H9 (cell line): ENCODE results near the gene NANOS1. TPM values are rescaled to one million over a fixed set of nuclear protein-coding genes. Genes with fewer than 3 reads are reported as not detected.
A peak's percentile ranks its signal among the peaks of the same experiment; 100 is the strongest.

Experiments
- DNase-seq: peaks from one replicate; pipeline ENCODE4 v3.0.0-alpha.2; 2017
- H2AFZ ChIP-seq: one replicate; pipeline ENCODE4 v1.6.1; 2013; ENCODE audit warnings: mild to moderate bottlenecking, low read length, control low read depth, moderate library complexity
- H2AK5ac ChIP-seq: 2 replicates; pipeline ENCODE4 v1.6.1; 2013; ENCODE audit warnings: low read length, control low read depth, mixed read lengths; ENCODE audit not compliant: insufficient read length
- H2BK120ac ChIP-seq: one replicate; pipeline ENCODE4 v1.6.1; 2013; ENCODE audit warnings: low read depth, mild to moderate bottlenecking, low read length, control low read depth, inconsistent platforms; ENCODE audit not compliant: poor library complexity, severe bottlenecking
- H2BK12ac ChIP-seq: 2 replicates; pipeline ENCODE4 v1.6.1; 2013; ENCODE audit warnings: low read length, control low read depth, mixed read lengths, low read depth; ENCODE audit not compliant: insufficient read length
- H2BK15ac ChIP-seq: 2 replicates; pipeline ENCODE4 v1.6.1; 2013; ENCODE audit warnings: low read depth, low read length, control low read depth
- H2BK20ac ChIP-seq: one replicate; pipeline ENCODE4 v1.6.1; 2013; ENCODE audit warnings: low read depth, mild to moderate bottlenecking, low read length, control low read depth, inconsistent platforms; ENCODE audit not compliant: poor library complexity, severe bottlenecking
- H2BK5ac ChIP-seq: 2 replicates; pipeline ENCODE4 v1.6.1; 2013; ENCODE audit warnings: low read length, control low read depth, mixed read lengths; ENCODE audit not compliant: insufficient read length
- H3K14ac ChIP-seq: 2 replicates; pipeline ENCODE4 v1.6.1; 2013; ENCODE audit warnings: low read length, control low read depth; ENCODE audit not compliant: insufficient read depth
- H3K18ac ChIP-seq: 2 replicates; pipeline ENCODE4 v1.6.1; 2013; ENCODE audit warnings: low read depth, mild to moderate bottlenecking, mixed read lengths, low read length, control low read depth; ENCODE audit not compliant: insufficient read length
- H3K23ac ChIP-seq: 2 replicates; pipeline ENCODE4 v1.6.1; 2013; ENCODE audit warnings: low read length, control low read depth, mixed read lengths, low read depth; ENCODE audit not compliant: insufficient read length
- H3K23me2 ChIP-seq: 2 replicates; pipeline ENCODE4 v1.6.1; 2013; ENCODE audit warnings: low read depth, mild to moderate bottlenecking, mixed read lengths, low read length, control low read depth; ENCODE audit not compliant: insufficient read length, poor library complexity, severe bottlenecking
- H3K27ac ChIP-seq: 2 replicates; pipeline ENCODE4 v1.5.1; 2013; ENCODE audit warnings: low read length, control low read depth, mixed read lengths, low read depth; ENCODE audit not compliant: insufficient read length
- H3K27me3 ChIP-seq: 2 replicates; pipeline ENCODE4 v1.6.1; 2013; ENCODE audit warnings: low read length, control low read depth, inconsistent platforms; ENCODE audit not compliant: insufficient read depth
- H3K4ac ChIP-seq: 2 replicates; pipeline ENCODE4 v1.6.1; 2013; ENCODE audit warnings: low read depth, mild to moderate bottlenecking, control low read depth, inconsistent platforms, low read length, moderate library complexity
- H3K4me1 ChIP-seq: 2 replicates; pipeline ENCODE4 v1.6.1; 2013; ENCODE audit warnings: low read length, control low read depth, inconsistent platforms; ENCODE audit not compliant: insufficient read depth
- H3K4me2 ChIP-seq: 2 replicates; pipeline ENCODE4 v1.6.1; 2013; ENCODE audit warnings: low read length, control low read depth, mixed read lengths; ENCODE audit not compliant: insufficient read length, insufficient read depth
- H3K56ac ChIP-seq: 2 replicates; pipeline ENCODE4 v1.6.1; 2013; ENCODE audit warnings: low read depth, mild to moderate bottlenecking, mixed read lengths, low read length, control low read depth; ENCODE audit not compliant: insufficient read length
- H3K79me1 ChIP-seq: 2 replicates; pipeline ENCODE4 v1.6.1; 2013; ENCODE audit warnings: low read depth, mild to moderate bottlenecking, moderate library complexity, low read length, control low read depth, inconsistent platforms; ENCODE audit not compliant: insufficient read depth, poor library complexity, severe bottlenecking
- H3K79me2 ChIP-seq: 2 replicates; pipeline ENCODE4 v1.6.1; 2013; ENCODE audit warnings: low read length, control low read depth, inconsistent platforms; ENCODE audit not compliant: insufficient read depth
- H3K9ac ChIP-seq: 2 replicates; pipeline ENCODE4 v1.6.1; 2013; ENCODE audit warnings: low read length, control low read depth, mixed read lengths; ENCODE audit not compliant: insufficient read length; ENCODE audit errors: extremely low read depth
- H3K9me3 ChIP-seq: one replicate; pipeline ENCODE4 v1.6.1; 2013; ENCODE audit warnings: low read depth, low read length, inconsistent platforms; ENCODE audit not compliant: control insufficient read depth
- H3T11ph ChIP-seq: one replicate; pipeline ENCODE4 v1.6.1; 2013; ENCODE audit warnings: mild to moderate bottlenecking, low read length, control low read depth, inconsistent platforms
- H4K20me1 ChIP-seq: one replicate; pipeline ENCODE4 v1.6.1; 2013; ENCODE audit not compliant: control insufficient read depth, insufficient read length, insufficient read depth
- H4K5ac ChIP-seq: 2 replicates; pipeline ENCODE4 v1.6.1; 2013; ENCODE audit warnings: low read depth, mild to moderate bottlenecking, mixed read lengths, low read length, control low read depth; ENCODE audit not compliant: insufficient read length
- H4K8ac ChIP-seq: replicated peaks from 2 replicates; pipeline ENCODE4 v1.6.1; 2013; ENCODE audit warnings: low read length, control low read depth, mixed read lengths, low read depth; ENCODE audit not compliant: insufficient read length
- H4K91ac ChIP-seq: 2 replicates; pipeline ENCODE4 v1.6.1; 2013; ENCODE audit warnings: low read depth, mild to moderate bottlenecking, moderate library complexity, mixed read lengths, low read length, control low read depth; ENCODE audit not compliant: insufficient read length
- H3K27ac Mint-ChIP-seq, 3 experiments: 2 replicates in 2 of 3; 3 replicates in 1 of 3; pipeline ENCODE4 v1.8.0; 2020 to 2021; ENCODE audit warnings: mixed read lengths in 3 of 3, mild to moderate bottlenecking in 1 of 3, moderate library complexity in 1 of 3
- H3K27me3 Mint-ChIP-seq: 2 replicates; pipeline ENCODE4 v1.8.0; 2021; ENCODE audit warnings: low read depth, mild to moderate bottlenecking, moderate library complexity, mixed read lengths
- H3K36me3 Mint-ChIP-seq, 3 experiments: 2 replicates in 2 of 3; 3 replicates in 1 of 3; pipeline ENCODE4 v1.8.0; 2020 to 2021; ENCODE audit warnings: low read depth in 3 of 3, mixed read lengths in 3 of 3; ENCODE audit not compliant: insufficient read depth in 1 of 3
- H3K4me1 Mint-ChIP-seq, 2 experiments: 2 replicates each; pipeline ENCODE4 v1.8.0; 2020; ENCODE audit warnings: mixed read lengths in 2 of 2
- H3K4me3 Mint-ChIP-seq, 2 experiments: 2 replicates in 1 of 2; 3 replicates in 1 of 2; pipeline ENCODE4 v1.8.0; 2020 to 2021; ENCODE audit warnings: mild to moderate bottlenecking in 2 of 2, mixed read lengths in 2 of 2, moderate library complexity in 1 of 2
- H3K9me3 Mint-ChIP-seq, 2 experiments: 2 replicates in 1 of 2; 3 replicates in 1 of 2; pipeline ENCODE4 v1.8.0; 2020; ENCODE audit warnings: mild to moderate bottlenecking in 2 of 2, mixed read lengths in 2 of 2, moderate library complexity in 1 of 2
- CTCF ChIP-seq: fragments of 200-600 bp; sonication (generic); conservative IDR thresholded peaks from 3 replicates; pipeline ENCODE4 v1.8.0; 2021; ENCODE audit warnings: antibody characterized with exemption, mild to moderate bottlenecking
- WGBS: extraction: QIAGEN DNeasy Blood & Tissue Kit; methylation state at CpG from one replicate; pipeline ENCODE4 v1.1.7; 2013; ENCODE audit warnings: missing lambda C conversion rate, low lambda C conversion rate, mixed read lengths; ENCODE audit not compliant: insufficient read length; ENCODE audit errors: extremely low coverage; 5-methylcytosine and 5-hydroxymethylcytosine counted together
- total RNA-seq: library from RNA; stranded (reverse); gene quantifications from 2 replicates; pipeline ENCODE4 v1.2.1, GENCODE V29; 2021

The NANOS1 gene
- total RNA-seq, 1 experiment from 2014 or later, result 4.5 TPM

GRCh38 chr10:119039161-119039560, 9.6 kb downstream of the NANOS1 start:
- no peak overlapping the region for H2BK120ac ChIP-seq
- H2AFZ ChIP-seq, result no peak overlapping the region
- no peak overlapping the region for H3K4me2 ChIP-seq
- WGBS, result no CpG with 5 or more reads among the region's 1 CpG
- peaks cover 64 to 90% (median 86%) of the 10 kb centered on the region in 3 experiments; a peak in 6 of 7 replicates for H3K36me3 Mint-ChIP-seq
- H3K18ac ChIP-seq, result no peak overlapping the region
- peaks cover 2% of the 10 kb centered on the region; the same call in 1 of the 2 replicates for H3K79me2 ChIP-seq
- no peak for DNase-seq
- H3K27me3 Mint-ChIP-seq, result peaks cover 3% of the 10 kb centered on the region; the same call in 1 of the 2 replicates
- no peak overlapping the region for H2AK5ac ChIP-seq
- H3K9me3 Mint-ChIP-seq, result no peaks in the 10 kb centered on the region
- H3K23ac ChIP-seq, result no peak overlapping the region
- no peaks in the 10 kb centered on the region for H3K4me1 ChIP-seq
- no peaks in the 10 kb centered on the region for H3K27me3 ChIP-seq
- H3K14ac ChIP-seq, result no peak overlapping the region
- H3K9me3 ChIP-seq, result no peaks in the 10 kb centered on the region
- no peak overlapping the region for H3K27ac ChIP-seq
- H3K27ac Mint-ChIP-seq, result peak overlapping the region in 2 of 3 experiments; percentile 5 to 76; a peak in 2 of 7 replicates
- H4K5ac ChIP-seq, result no peak overlapping the region
- H4K8ac ChIP-seq, result no peak overlapping the region
- H4K20me1 ChIP-seq, result no peaks in the 10 kb centered on the region
- no peak overlapping the region for H2BK20ac ChIP-seq
- TF ChIP-seq CTCF, result no peak
- no peak overlapping the region for H3K56ac ChIP-seq
- H3K23me2 ChIP-seq, result no peaks in the 10 kb centered on the region
- H2BK15ac ChIP-seq, result no peak overlapping the region
- no peak overlapping the region for H2BK5ac ChIP-seq
- no peak overlapping the region for H3K9ac ChIP-seq
- H3K4me3 Mint-ChIP-seq, result no peak overlapping the region
- H3K79me1 ChIP-seq, result peaks cover 10% of the 10 kb centered on the region
- H3K4ac ChIP-seq, result no peak overlapping the region
- H4K91ac ChIP-seq, result no peak overlapping the region
- no peak overlapping the region for H3T11ph ChIP-seq
- no peak overlapping the region for H2BK12ac ChIP-seq
- H3K4me1 Mint-ChIP-seq, result peaks cover 0 to 5% of the 10 kb centered on the region in 2 experiments; a peak in 2 of 4 replicates
